ENCODE measurements around the gene TCF12.

TCF12 gene

DNA sequence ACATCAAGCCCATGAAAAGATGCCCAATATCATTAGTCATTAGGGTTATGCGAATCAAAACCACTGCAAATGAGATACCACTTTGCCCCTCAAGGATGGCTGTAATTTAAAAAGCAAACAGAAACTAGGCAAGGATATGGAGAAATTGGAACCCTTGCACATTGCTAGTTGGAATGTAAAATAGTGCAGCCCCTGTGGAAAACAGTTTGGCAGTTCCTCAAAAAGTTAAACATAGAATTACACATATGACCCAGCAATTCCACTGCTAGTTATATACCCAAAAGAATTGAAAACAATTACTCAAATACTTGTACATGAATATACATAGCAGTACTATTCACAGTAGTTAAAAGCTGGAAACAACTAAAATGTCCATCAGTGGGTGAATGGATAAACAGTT is 271.0 kb downstream of the TCF12 start:
- peaks cover 0 to under 1% of the 10 kb centered on the region in 2 donors for H3K4me1 ChIP-seq (ENCODE audit: control insufficient read depth in 1 of 2, insufficient read depth in 2 of 2, low read length in 2 of 2)
- no peak overlapping the region for H3K27ac ChIP-seq (ENCODE audit: low read length)
- H3K27me3 ChIP-seq (ENCODE audit: low read depth, low read length), result no peaks in the 10 kb centered on the region
- H3K9me3 ChIP-seq (ENCODE audit: control insufficient read depth in 1 of 2, low read length in 2 of 2), result no peaks in the 10 kb centered on the region
- peaks cover 0 to 12% of the 10 kb centered on the region in 2 donors for H3K36me3 ChIP-seq (ENCODE audit: control insufficient read depth in 1 of 2, insufficient read depth in 2 of 2, low read length in 2 of 2)
- no peak overlapping the region for H3K4me3 ChIP-seq (ENCODE audit: low read depth in 1 of 2, low read length in 2 of 2)

DNA sequence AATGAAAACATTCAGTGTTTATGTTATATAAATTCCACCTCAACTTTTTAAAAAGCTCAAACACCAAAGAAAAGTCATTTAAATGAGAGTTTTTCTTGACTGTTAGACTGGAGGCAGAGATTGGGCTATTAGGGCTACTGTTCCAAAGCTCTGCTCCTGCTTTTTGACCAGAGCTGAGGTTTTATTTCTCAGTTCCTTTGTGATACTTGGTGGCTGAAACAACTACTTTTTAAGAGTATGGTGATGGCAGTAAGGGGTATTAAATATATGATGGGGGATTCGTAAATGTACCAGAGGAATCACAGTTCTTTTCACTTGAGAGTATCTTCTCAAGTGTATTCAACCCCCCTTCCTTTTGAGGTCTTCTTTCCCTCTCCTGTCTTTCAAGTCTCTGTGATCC is 271.8 kb downstream of the TCF12 start:
- Histone ChIP-seq H3K27me3 (ENCODE audit: low read depth, low read length) (no peaks in the 10 kb centered on the region), H3K9me3 (ENCODE audit: control insufficient read depth in 1 of 2, low read length in 2 of 2) (no peaks in the 10 kb centered on the region), H3K4me1 (ENCODE audit: control insufficient read depth in 1 of 2, insufficient read depth in 2 of 2, low read length in 2 of 2) (no peaks in the 10 kb centered on the region), H3K36me3 (ENCODE audit: control insufficient read depth in 1 of 2, insufficient read depth in 2 of 2, low read length in 2 of 2) (peaks cover 0 to 13% of the 10 kb centered on the region in 2 donors), H3K27ac (ENCODE audit: low read length) (no peak overlapping the region), H3K4me3 (ENCODE audit: low read depth in 1 of 2, low read length in 2 of 2) (no peak overlapping the region)

DNA sequence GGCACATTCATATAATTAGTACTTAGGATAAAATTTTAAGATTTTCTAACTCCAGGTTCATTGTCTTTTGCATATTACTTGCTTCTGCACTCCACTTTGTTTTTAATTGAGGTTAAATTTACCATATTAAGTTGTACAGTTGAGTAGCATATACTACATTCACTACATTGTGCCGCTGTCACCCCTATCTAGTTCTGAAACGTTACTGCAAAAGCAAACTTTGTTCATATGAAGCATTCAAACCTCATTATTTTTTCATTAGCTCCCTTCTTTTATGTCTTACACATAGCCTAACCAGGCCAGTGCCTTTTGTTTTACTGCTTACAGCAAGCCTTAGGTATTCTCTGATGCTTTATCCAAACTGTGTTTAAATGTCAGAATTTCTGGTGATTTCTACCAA is 274.7 kb downstream of the TCF12 start:
- H3K4me1 ChIP-seq (ENCODE audit: control insufficient read depth in 1 of 2, insufficient read depth in 2 of 2, low read length in 2 of 2), result no peaks in the 10 kb centered on the region
- no peak overlapping the region for H3K27ac ChIP-seq (ENCODE audit: low read length)
- H3K4me3 ChIP-seq (ENCODE audit: low read depth in 1 of 2, low read length in 2 of 2), result no peak overlapping the region
- peaks cover 0 to 20% of the 10 kb centered on the region in 2 donors for H3K36me3 ChIP-seq (ENCODE audit: control insufficient read depth in 1 of 2, insufficient read depth in 2 of 2, low read length in 2 of 2)
- no peaks in the 10 kb centered on the region for H3K9me3 ChIP-seq (ENCODE audit: control insufficient read depth in 1 of 2, low read length in 2 of 2)
- no peaks in the 10 kb centered on the region for H3K27me3 ChIP-seq (ENCODE audit: low read depth, low read length)

DNA sequence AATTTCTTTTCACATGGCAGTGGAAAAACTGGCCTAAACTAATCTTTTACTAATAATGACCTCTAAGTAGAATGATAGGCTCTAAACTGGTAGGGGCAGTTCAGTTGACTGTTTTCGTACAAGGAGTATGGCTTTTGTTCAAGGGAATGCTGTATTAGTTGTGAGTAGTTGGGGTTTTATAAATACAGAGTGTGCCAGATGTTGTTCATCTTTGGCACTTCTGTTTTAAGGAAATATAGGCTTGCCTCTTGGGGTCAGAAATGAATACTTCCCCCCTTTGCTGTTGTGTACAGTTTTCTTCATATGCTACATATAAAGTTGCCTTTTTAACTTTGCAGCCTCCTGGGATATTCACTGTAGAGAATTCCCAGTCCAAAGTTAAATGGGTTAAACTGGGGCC is 276.9 kb downstream of the TCF12 start:
- peaks cover 0 to 22% of the 10 kb centered on the region in 2 donors for H3K36me3 ChIP-seq (ENCODE audit: control insufficient read depth in 1 of 2, insufficient read depth in 2 of 2, low read length in 2 of 2)
- peaks cover 0 to 8% of the 10 kb centered on the region in 2 donors for H3K4me1 ChIP-seq (ENCODE audit: control insufficient read depth in 1 of 2, insufficient read depth in 2 of 2, low read length in 2 of 2)
- H3K27me3 ChIP-seq (ENCODE audit: low read depth, low read length), result no peaks in the 10 kb centered on the region
- H3K4me3 ChIP-seq (ENCODE audit: low read depth in 1 of 2, low read length in 2 of 2), result no peak overlapping the region
- no peak overlapping the region for H3K27ac ChIP-seq (ENCODE audit: low read length)
- H3K9me3 ChIP-seq (ENCODE audit: control insufficient read depth in 1 of 2, low read length in 2 of 2), result no peaks in the 10 kb centered on the region

GRCh38 chr15:57196865-57197264 is 278.4 kb downstream of the TCF12 start:
- H3K36me3 ChIP-seq (ENCODE audit: control insufficient read depth in 1 of 2, insufficient read depth in 2 of 2, low read length in 2 of 2), result peaks cover 0 to 22% of the 10 kb centered on the region in 2 donors
- no peaks in the 10 kb centered on the region for H3K27me3 ChIP-seq (ENCODE audit: low read depth, low read length)
- H3K4me1 ChIP-seq (ENCODE audit: control insufficient read depth in 1 of 2, insufficient read depth in 2 of 2, low read length in 2 of 2), result peaks cover 0 to 8% of the 10 kb centered on the region in 2 donors
- no peaks in the 10 kb centered on the region for H3K9me3 ChIP-seq (ENCODE audit: control insufficient read depth in 1 of 2, low read length in 2 of 2)
- H3K27ac ChIP-seq (ENCODE audit: low read length), result no peak overlapping the region
- no peak overlapping the region for H3K4me3 ChIP-seq (ENCODE audit: low read depth in 1 of 2, low read length in 2 of 2)

DNA sequence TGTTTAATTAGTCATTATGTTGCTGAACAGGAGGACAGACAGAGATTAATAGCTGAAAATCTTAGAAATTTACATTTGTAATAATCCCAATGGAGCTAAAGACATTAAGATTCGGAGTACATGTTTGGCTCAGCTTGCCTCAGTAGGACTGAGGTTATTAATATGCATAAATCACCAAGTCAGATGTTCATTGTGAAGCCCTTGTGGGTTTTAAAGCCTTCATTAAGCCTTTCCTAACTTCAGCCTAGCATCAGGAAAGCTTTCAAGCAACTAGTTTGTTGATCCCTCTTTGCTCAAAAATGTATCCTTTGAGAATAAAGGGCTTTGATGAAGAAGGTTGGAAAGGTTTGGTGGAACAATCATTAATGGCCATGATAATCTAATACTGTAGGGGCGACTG is 279.7 kb downstream of the TCF12 start:
- Histone ChIP-seq H3K4me1 (ENCODE audit: control insufficient read depth in 1 of 2, insufficient read depth in 2 of 2, low read length in 2 of 2) (peaks cover 0 to 8% of the 10 kb centered on the region in 2 donors), H3K36me3 (ENCODE audit: control insufficient read depth in 1 of 2, insufficient read depth in 2 of 2, low read length in 2 of 2) (peaks cover 0 to 16% of the 10 kb centered on the region in 2 donors), H3K27me3 (ENCODE audit: low read depth, low read length) (no peaks in the 10 kb centered on the region), H3K9me3 (ENCODE audit: control insufficient read depth in 1 of 2, low read length in 2 of 2) (no peaks in the 10 kb centered on the region), H3K4me3 (ENCODE audit: low read depth in 1 of 2, low read length in 2 of 2) (no peak overlapping the region), H3K27ac (ENCODE audit: low read length) (no peak overlapping the region)

DNA sequence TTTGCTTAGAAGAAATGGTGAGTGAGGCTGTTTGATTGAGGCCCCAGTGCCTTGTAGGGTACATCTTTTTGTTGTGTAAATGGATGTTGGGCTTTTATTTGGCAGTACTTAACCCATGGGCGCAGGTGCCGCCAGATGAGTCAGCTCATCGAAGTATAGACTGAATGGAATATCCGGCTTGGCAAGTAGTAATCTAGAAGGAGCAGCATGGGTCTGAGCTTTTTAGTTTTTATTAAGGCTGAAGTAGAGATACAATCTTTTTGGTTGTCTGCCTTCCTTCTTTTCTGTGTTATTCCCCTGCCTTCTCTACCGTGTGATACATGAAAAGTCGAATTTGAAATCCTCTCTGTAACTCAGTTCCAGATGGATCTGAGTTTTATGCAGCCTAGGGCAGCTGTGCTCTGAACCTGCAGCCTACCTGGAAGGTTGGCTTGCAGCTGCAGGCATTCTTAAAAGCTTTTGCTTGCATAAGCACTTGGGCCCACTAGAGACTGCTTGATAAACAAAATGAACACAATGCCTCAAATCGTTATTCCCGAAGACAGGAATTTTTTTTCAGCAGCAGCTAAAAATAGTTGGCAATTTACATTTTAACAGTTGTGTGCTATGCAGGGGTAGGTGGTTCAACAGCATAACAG is 280.3 kb downstream of the TCF12 start:
- peaks cover 0 to 12% of the 10 kb centered on the region in 2 donors for H3K36me3 ChIP-seq (ENCODE audit: control insufficient read depth in 1 of 2, insufficient read depth in 2 of 2, low read length in 2 of 2)
- H3K27me3 ChIP-seq (ENCODE audit: low read depth, low read length), result no peaks in the 10 kb centered on the region
- H3K4me1 ChIP-seq (ENCODE audit: control insufficient read depth in 1 of 2, insufficient read depth in 2 of 2, low read length in 2 of 2), result peaks cover 0 to 8% of the 10 kb centered on the region in 2 donors
- H3K9me3 ChIP-seq (ENCODE audit: control insufficient read depth in 1 of 2, low read length in 2 of 2), result no peaks in the 10 kb centered on the region
- H3K27ac ChIP-seq (ENCODE audit: low read length), result no peak overlapping the region
- H3K4me3 ChIP-seq (ENCODE audit: low read depth in 1 of 2, low read length in 2 of 2), result no peak overlapping the region

DNA sequence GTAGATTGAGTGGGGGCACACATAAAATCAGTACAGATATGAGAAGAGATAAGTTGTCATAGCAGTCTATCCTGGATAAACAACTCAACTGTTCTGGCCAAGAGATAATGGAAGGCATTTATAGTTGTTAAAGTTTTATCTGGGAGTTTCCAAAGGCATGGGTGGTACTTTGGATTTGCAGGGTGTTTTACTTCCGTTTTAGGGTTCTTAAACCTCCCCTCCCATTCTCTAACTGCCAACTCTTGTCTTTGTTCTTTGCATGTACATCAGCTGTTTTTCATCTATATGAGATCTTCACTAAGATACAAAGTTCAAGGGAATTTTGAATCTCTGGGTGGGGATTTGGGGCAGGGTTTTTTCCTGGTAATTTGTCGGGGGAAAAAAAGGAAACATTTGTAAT is 283.1 kb downstream of the TCF12 start:
- no peak overlapping the region for H3K4me3 ChIP-seq (ENCODE audit: low read depth in 1 of 2, low read length in 2 of 2)
- H3K9me3 ChIP-seq (ENCODE audit: control insufficient read depth in 1 of 2, low read length in 2 of 2), result no peaks in the 10 kb centered on the region
- H3K27ac ChIP-seq (ENCODE audit: low read length), result no peak overlapping the region
- H3K36me3 ChIP-seq (ENCODE audit: control insufficient read depth in 1 of 2, insufficient read depth in 2 of 2, low read length in 2 of 2), result peaks cover 0 to 9% of the 10 kb centered on the region in 2 donors
- H3K4me1 ChIP-seq (ENCODE audit: control insufficient read depth in 1 of 2, insufficient read depth in 2 of 2, low read length in 2 of 2), result peaks cover 0 to 8% of the 10 kb centered on the region in 2 donors
- H3K27me3 ChIP-seq (ENCODE audit: low read depth, low read length), result no peaks in the 10 kb centered on the region

- Histone ChIP-seq H3K27me3 (ENCODE audit: low read depth, low read length) (no peaks in the 10 kb centered on the region), H3K27ac (ENCODE audit: low read length) (no peak overlapping the region), H3K9me3 (ENCODE audit: control insufficient read depth in 1 of 2, low read length in 2 of 2) (no peaks in the 10 kb centered on the region), H3K36me3 (ENCODE audit: control insufficient read depth in 1 of 2, insufficient read depth in 2 of 2, low read length in 2 of 2) (no peaks in the 10 kb centered on the region), H3K4me3 (ENCODE audit: low read depth in 1 of 2, low read length in 2 of 2) (no peak overlapping the region), H3K4me1 (ENCODE audit: control insufficient read depth in 1 of 2, insufficient read depth in 2 of 2, low read length in 2 of 2) (peaks cover 0 to 3% of the 10 kb centered on the region in 2 donors)
Observed at GRCh38 chr15:57203906-57204305, 285.5 kb downstream of the TCF12 start.

GRCh38 chr15:57205027-57205855 is 286.8 kb downstream of the TCF12 start:
- no peaks in the 10 kb centered on the region for H3K4me1 ChIP-seq (ENCODE audit: control insufficient read depth in 1 of 2, insufficient read depth in 2 of 2, low read length in 2 of 2)
- no peak overlapping the region for H3K4me3 ChIP-seq (ENCODE audit: low read depth in 1 of 2, low read length in 2 of 2)
- H3K9me3 ChIP-seq (ENCODE audit: control insufficient read depth in 1 of 2, low read length in 2 of 2), result no peaks in the 10 kb centered on the region
- H3K27me3 ChIP-seq (ENCODE audit: low read depth, low read length), result no peaks in the 10 kb centered on the region
- no peaks in the 10 kb centered on the region for H3K36me3 ChIP-seq (ENCODE audit: control insufficient read depth in 1 of 2, insufficient read depth in 2 of 2, low read length in 2 of 2)
- H3K27ac ChIP-seq (ENCODE audit: low read length), result no peak overlapping the region

DNA sequence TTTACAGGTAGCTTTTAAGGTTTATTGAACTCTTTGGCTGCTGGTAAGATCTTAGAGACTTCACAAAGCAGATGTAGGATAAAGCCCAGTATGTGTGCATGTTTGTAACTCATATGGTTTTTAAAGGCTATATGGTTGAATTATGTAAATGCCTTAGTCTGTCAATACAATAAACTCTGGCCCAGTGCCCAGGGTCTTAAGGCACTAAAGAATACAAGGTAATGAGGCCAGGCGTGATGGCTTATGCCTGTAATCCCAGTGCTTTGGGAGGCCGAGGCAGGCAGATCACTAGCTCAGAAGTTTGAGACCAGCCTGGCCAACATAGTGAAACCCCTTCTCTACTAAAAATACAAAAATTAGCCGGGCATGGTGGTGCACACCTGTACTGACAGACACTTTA is 287.6 kb downstream of the TCF12 start:
- Histone ChIP-seq H3K27me3 (ENCODE audit: low read depth, low read length) (no peaks in the 10 kb centered on the region), H3K4me3 (ENCODE audit: low read depth in 1 of 2, low read length in 2 of 2) (no peak overlapping the region), H3K36me3 (ENCODE audit: control insufficient read depth in 1 of 2, insufficient read depth in 2 of 2, low read length in 2 of 2) (no peaks in the 10 kb centered on the region), H3K9me3 (ENCODE audit: control insufficient read depth in 1 of 2, low read length in 2 of 2) (no peaks in the 10 kb centered on the region), H3K4me1 (ENCODE audit: control insufficient read depth in 1 of 2, insufficient read depth in 2 of 2, low read length in 2 of 2) (no peaks in the 10 kb centered on the region), H3K27ac (ENCODE audit: low read length) (no peak overlapping the region)

Measured in muscle layer of duodenum (tissue), 2 donors.